K562 (cell line): ENCODE results near the gene CCDC28B. TPM values are rescaled to one million over a fixed set of nuclear protein-coding genes. Genes with fewer than 3 reads are reported as not detected.

Source experiments
- ATAC-seq: fragments of 200-7000 bp; cut with Tn5 transposase; 3 replicates; pipeline ENCODE4 v1.9.1; 2020; ENCODE audit warnings: moderate library complexity
- BruUV-seq: library from RNA; stranded (reverse); fragments of 400-500 nt; replicated peaks from 2 replicates; lab custom pipeline; 2021; lab: Mats Ljungman, UMichigan
- CTCF ChIA-PET: fragments of 300-600 bp; formaldehyde crosslinking; extraction: SDS; loops from one replicate; lab custom pipeline; 2021; ENCODE audit warnings: low intra/inter-chr PET ratio; lab: Yijun Ruan, JAX
- POLR2A ChIA-PET: fragments of 300-600, 350-650 bp; sonication (Branson Sonifier 250); formaldehyde crosslinking; extraction: SDS; loops from one replicate; lab custom pipeline; 2021; ENCODE audit warnings: antibody characterized with exemption, inconsistent platforms; lab: Yijun Ruan, JAX
- DNase-seq, 4 experiments: peaks; one replicate each; pipeline versions ENCODE4 v3.0.0 to v3.0.0-alpha.2; 2011 to 2018; ENCODE audit warnings: low spot score in 3 of 4, mixed read lengths in 3 of 4; ENCODE audit errors: extremely low read depth in 1 of 4
- FAIRE-seq: peaks from 2 replicates; lab custom pipeline; 2011; peaks lifted over from hg19 to GRCh38; lab: Jason Lieb, UNC
- H2AFZ ChIP-seq: 2 replicates; pipeline ENCODE4 v1.6.0; 2011; ENCODE audit warnings: low read depth, low read length, control low read depth, inconsistent platforms
- H3K27ac ChIP-seq: fragments of 200-600 bp; 3 replicates; pipeline ENCODE4 v1.8.0; 2011; ENCODE audit warnings: low read depth, mild to moderate bottlenecking, control low read depth, inconsistent platforms, low read length, moderate library complexity, mixed read lengths; ENCODE audit errors: extremely low read depth
- H3K27me3 ChIP-seq, 2 experiments: fragments of 300-600 bp in 1 of 2; 2 replicates in 1 of 2; 3 replicates in 1 of 2; pipeline versions ENCODE4 v1.6.0 to v1.8.0; 2011; ENCODE audit warnings: inconsistent platforms in 2 of 2, low read length in 2 of 2, mild to moderate bottlenecking in 1 of 2, mixed read lengths in 1 of 2, moderate library complexity in 1 of 2; ENCODE audit not compliant: control insufficient read depth in 2 of 2, insufficient read depth in 2 of 2
- H3K36me3 ChIP-seq: fragments of 300-600 bp; 3 replicates; pipeline ENCODE4 v1.8.0; 2011; ENCODE audit warnings: mild to moderate bottlenecking, low read length, inconsistent platforms; ENCODE audit not compliant: control insufficient read depth, insufficient read depth
- H3K4me1 ChIP-seq, 2 experiments: fragments of 200-600 bp in 1 of 2; replicated peaks in 1 of 2; 2 replicates in 1 of 2; 3 replicates in 1 of 2; pipeline versions ENCODE4 v1.5.1 to v1.8.0; 2011; ENCODE audit warnings: inconsistent platforms in 2 of 2, low read length in 2 of 2, mild to moderate bottlenecking in 1 of 2, mixed read lengths in 1 of 2, moderate library complexity in 1 of 2; ENCODE audit not compliant: control insufficient read depth in 2 of 2, insufficient read depth in 2 of 2
- H3K4me2 ChIP-seq: 2 replicates; pipeline ENCODE4 v1.6.1; 2011; ENCODE audit warnings: low read length, control low read depth, inconsistent platforms, mixed read lengths; ENCODE audit not compliant: insufficient read depth
- H3K4me3 ChIP-seq: fragments of 200-600 bp; sonication (generic), shearing (Covaris generic); 2 replicates; pipeline ENCODE4 v1.5.1; 2016; ENCODE audit warnings: control low read depth, inconsistent platforms
- H3K79me2 ChIP-seq: fragments of 200-600 bp; 3 replicates; pipeline ENCODE4 v1.8.0; 2011; ENCODE audit warnings: low read length, inconsistent platforms; ENCODE audit not compliant: control insufficient read depth, insufficient read depth
- H3K9ac ChIP-seq, 2 experiments: 2 replicates each; pipeline versions ENCODE4 v1.6.0 to v1.6.1; 2011; ENCODE audit warnings: low read depth in 2 of 2, low read length in 2 of 2, control low read depth in 1 of 2, inconsistent platforms in 1 of 2, mild to moderate bottlenecking in 1 of 2, mixed read lengths in 1 of 2; ENCODE audit not compliant: insufficient read depth in 1 of 2
- H3K9me1 ChIP-seq: one replicate; pipeline ENCODE4 v1.6.0; 2011; ENCODE audit warnings: inconsistent platforms, mild to moderate bottlenecking, low read length, moderate library complexity; ENCODE audit not compliant: control insufficient read depth, insufficient read depth
- H3K9me3 ChIP-seq: replicated peaks from 2 replicates; pipeline ENCODE4 v1.5.1; 2011; ENCODE audit warnings: low read depth, low read length, inconsistent platforms; ENCODE audit not compliant: control insufficient read depth, insufficient read depth
- H4K20me1 ChIP-seq: replicated peaks from 2 replicates; pipeline ENCODE4 v1.6.1; 2011; ENCODE audit warnings: low read length, inconsistent platforms, mixed read lengths; ENCODE audit not compliant: control insufficient read depth, insufficient read depth
- DPF2 ChIP-seq: fragments of 450-650 bp; IDR thresholded peaks from 2 replicates; pipeline ENCODE4 v1.6.1; 2016
- FOS ChIP-seq: IDR thresholded peaks from 3 replicates; pipeline ENCODE4 v1.6.1; 2011; ENCODE audit not compliant: insufficient read length; ENCODE audit errors: extremely low read depth
- HMG20A ChIP-seq: fragments of 450-650 bp; formaldehyde crosslinking; conservative IDR thresholded peaks from 2 replicates; pipeline ENCODE4 v1.4.0; 2020; ENCODE audit warnings: mild to moderate bottlenecking, mixed read lengths
- JUNB ChIP-seq: fragments of 450-650 bp; formaldehyde crosslinking; conservative IDR thresholded peaks from 2 replicates; pipeline ENCODE4 v1.4.0; 2020; ENCODE audit warnings: mild to moderate bottlenecking
- LCOR ChIP-seq: sonication (generic); formaldehyde crosslinking; IDR thresholded peaks from 2 replicates; pipeline ENCODE4 v1.8.0; 2022; ENCODE audit warnings: mild to moderate bottlenecking, missing genetic modification reagents
- RAD51 ChIP-seq: fragments of 450-650 bp; IDR thresholded peaks from 2 replicates; pipeline ENCODE4 v1.7.1; 2016; ENCODE audit warnings: low read depth, mild to moderate bottlenecking, borderline replicate concordance
- RBM15 ChIP-seq: fragments of 200-400 bp; formaldehyde crosslinking; IDR thresholded peaks from 2 replicates; pipeline ENCODE4 v1.6.1; 2018; ENCODE audit warnings: mild to moderate bottlenecking, low read length, moderate library complexity; ENCODE audit not compliant: insufficient read depth
- RFX5 ChIP-seq: IDR thresholded peaks from 2 replicates; pipeline ENCODE4 v1.6.1; 2011; ENCODE audit warnings: low read depth, mild to moderate bottlenecking, improper control_type of control experiment, low read length
- SRF ChIP-seq, 2 experiments: fragments of 250-450, 450-650 bp in 1 of 2; sonication (Bioruptor Pico) in 1 of 2; sonication (generic) in 1 of 2; formaldehyde crosslinking; IDR thresholded peaks; 2 replicates each; pipeline versions ENCODE4 v1.5.0 to v1.5.1; 2020 to 2022; ENCODE audit warnings: mild to moderate bottlenecking in 1 of 2, missing genetic modification reagents in 1 of 2
- TBP ChIP-seq: optimal IDR thresholded peaks from 2 replicates; pipeline ENCODE3; 2011; ENCODE audit warnings: low read depth, low read length, improper control_type of control experiment
- TFAM ChIP-seq: fragments of 250-450 bp; sonication (Bioruptor Pico); conservative IDR thresholded peaks from 2 replicates; pipeline ENCODE4 v1.5.0; 2021; ENCODE audit warnings: mild to moderate bottlenecking, moderate library complexity
- WHSC1 ChIP-seq: IDR thresholded peaks from one replicate; pipeline ENCODE4 v1.6.1; 2012; ENCODE audit warnings: low read length, control low read depth, inconsistent platforms
- ZNF124 ChIP-seq: sonication (generic); formaldehyde crosslinking; IDR thresholded peaks from 2 replicates; pipeline ENCODE4 v1.8.1; 2022; ENCODE audit warnings: missing genetic modification reagents
- ZNF197 ChIP-seq: fragments of 200-800 bp; sonication (Bioruptor generic); IDR thresholded peaks from 2 replicates; pipeline ENCODE4 v1.6.1; 2016; ENCODE audit warnings: low read depth, missing genetic modification characterization, missing compliant biosample characterization
- ZNF41 ChIP-seq: fragments of 250-450 bp; sonication (Bioruptor Pico); conservative IDR thresholded peaks from 2 replicates; pipeline ENCODE4 v1.4.0; 2020; ENCODE audit warnings: mild to moderate bottlenecking
- WGBS: fragments of 100-300 bp; shearing (Covaris generic); methylation state at CpG from one replicate; pipeline ENCODE4 v1.1.6; 2016; ENCODE audit warnings: low coverage, mixed read lengths; ENCODE audit not compliant: insufficient coverage; ENCODE audit errors: missing lambda C conversion rate; 5-methylcytosine and 5-hydroxymethylcytosine counted together
- in situ Hi-C: fragments of 300-500 bp; cut with MboI; formaldehyde crosslinking; loops from 4 replicates; pipeline ENCODE4 v1.15.0; 2018; ENCODE audit warnings: inconsistent platforms, mixed read lengths
- intact Hi-C: fragments of 100-400 bp; cut with micrococcal nuclease; formaldehyde crosslinking; loops from 2 replicates; pipeline ENCODE4 v1.14.2; 2022
- polyA plus RNA-seq, 8 experiments: library from polyadenylated mRNA; depleted of rRNA in 4 of 8; stranded (reverse) in 5 of 8; unstranded in 3 of 8; fragments of >200 nt; fragmentation: Nextera tagmentation in 2 of 8; fragmentation: Illumina TruSeq in 1 of 8; extraction: Ambion mirVana in 2 of 8; extraction: Trizol in 1 of 8; gene quantifications; 2 replicates each; pipeline versions ENCODE4 v1.2.1 to v1.2.3, GENCODE V29; 2011 to 2014; ENCODE audit warnings: inconsistent platforms in 1 of 8, missing spikeins in 1 of 8
- total RNA-seq, 7 experiments: library from RNA; depleted of rRNA in 6 of 7; stranded (reverse); fragments of >200 nt in 6 of 7; fragmentation: Illumina TruSeq in 2 of 7; extraction: Trizol in 2 of 7; gene quantifications; 2 replicates each; pipeline versions ENCODE4 v1.2.1 to v1.2.3, GENCODE V29; 2011 to 2021; ENCODE audit warnings: low replicate concordance in 1 of 7

CCDC28B gene
- total and polyA plus RNA-seq, 9 of the 15 experiments (the other 6 are each of a cell fraction or from before 2014, with no cell fraction given), result 5.7 to 54.5 (median 31.7) TPM

GRCh38 chr1:32205401-32206370, 5.3 kb downstream of the CCDC28B start, which contains the start of gene IQCC:
Gene IQCC, plus strand, starts transcription at chr1:32205671. Its CDS starts 11 bp downstream, at chr1:32205682.
- Histone ChIP-seq H3K27me3 (no peaks in the 10 kb centered on the region), H3K9ac (peak within 1 kb of the TSS; percentile 90 to 100), H3K79me2 (peaks cover 25% of the 10 kb centered on the region), H2AFZ (peak within 1 kb of the TSS; percentile 92), H3K4me1 (peaks cover 22 to 47% of the 10 kb centered on the region in 2 experiments), H3K4me2 (peak within 1 kb of the TSS; percentile 99), H3K4me3 (peak within 1 kb of the TSS; percentile 74), H3K9me1 (peaks cover 4% of the 10 kb centered on the region), H4K20me1 (no peaks in the 10 kb centered on the region), H3K36me3 (peaks cover 28% of the 10 kb centered on the region; the same call in 2 of the 3 replicates), H3K9me3 (no peaks in the 10 kb centered on the region), H3K27ac (peak within 1 kb of the TSS; percentile 87)
- ChIA-PET POLR2A (interaction anchor here (0.5 to 7.8 kb wide), 13 partner anchors 10 to 170 kb away, joined by 3 to 80 read pairs (median 4); partner anchors contain the start of genes HDAC1, KPNA6 and MARCKSL1), CTCF (no interaction called here)
- DNase-seq, result peak; percentile 96 to 98 (median 97)
- WGBS, result 2% methylated on average over 76 of the region's 77 CpGs
- peak; percentile 75 for FAIRE-seq
- in situ Hi-C loops, result no loop called here
- TSS peak; percentile 84 for BruUV-seq
- intact Hi-C loops, result loop anchor here (5.0 kb wide), 1 partner anchor 42 kb away; the partner anchor contains the start of gene FAM167B
- peak; percentile 79 for ATAC-seq
- TF ChIP-seq LCOR (CRISPR knock-in tag), result no peak
- TF ChIP-seq FOS, result no peak
- TF ChIP-seq TFAM (CRISPR knock-in tag), result no peak
- no peak for TF ChIP-seq ZNF41 (CRISPR knock-in tag)
- no peak for TF ChIP-seq RAD51
- TF ChIP-seq WHSC1, result no peak
- TF ChIP-seq SRF (CRISPR knock-in tag; IDR thresholded peaks at IDR 0.05), result no peak
- TF ChIP-seq HMG20A (CRISPR knock-in tag), result no peak
- 0 out of 2 replicates have a peak, but pooled peaks have one; percentile 74 for TF ChIP-seq ZNF124 (CRISPR knock-in tag)
- TF ChIP-seq RFX5, result no peak
- TF ChIP-seq ZNF197 (CRISPR knock-in tag), result no peak
- TF ChIP-seq DPF2, result no peak
- TF ChIP-seq JUNB (CRISPR knock-in tag), result no peak
- peak; percentile 71 for TF ChIP-seq TBP
- no peak for TF ChIP-seq RBM15
